HG03159 (cell line): ENCODE data around the gene PIF1.
"Not testable (repeated sequence)": the region's sequence is repeated elsewhere in the genome, so short reads cannot be mapped to it uniquely, and the experiment has no call there.

Experiments used
- ATAC-seq: cut with Tn5 transposase; IDR thresholded peaks from one replicate; pipeline ENCODE4 v1.9.1; 2021; ENCODE audit warnings: mild to moderate bottlenecking, moderate library complexity; ENCODE audit not compliant: unreplicated experiment

PIF1 gene

GRCh38 chr15:64847876-64848716 is 22.6 kb upstream of the PIF1 start:
- no peak for ATAC-seq

- no peak for ATAC-seq
Observed at GRCh38 chr15:64847448-64847847, 22.0 kb upstream of the PIF1 start.

- no peak for ATAC-seq
Observed at GRCh38 chr15:64847016-64847415, 21.6 kb upstream of the PIF1 start.

DNA sequence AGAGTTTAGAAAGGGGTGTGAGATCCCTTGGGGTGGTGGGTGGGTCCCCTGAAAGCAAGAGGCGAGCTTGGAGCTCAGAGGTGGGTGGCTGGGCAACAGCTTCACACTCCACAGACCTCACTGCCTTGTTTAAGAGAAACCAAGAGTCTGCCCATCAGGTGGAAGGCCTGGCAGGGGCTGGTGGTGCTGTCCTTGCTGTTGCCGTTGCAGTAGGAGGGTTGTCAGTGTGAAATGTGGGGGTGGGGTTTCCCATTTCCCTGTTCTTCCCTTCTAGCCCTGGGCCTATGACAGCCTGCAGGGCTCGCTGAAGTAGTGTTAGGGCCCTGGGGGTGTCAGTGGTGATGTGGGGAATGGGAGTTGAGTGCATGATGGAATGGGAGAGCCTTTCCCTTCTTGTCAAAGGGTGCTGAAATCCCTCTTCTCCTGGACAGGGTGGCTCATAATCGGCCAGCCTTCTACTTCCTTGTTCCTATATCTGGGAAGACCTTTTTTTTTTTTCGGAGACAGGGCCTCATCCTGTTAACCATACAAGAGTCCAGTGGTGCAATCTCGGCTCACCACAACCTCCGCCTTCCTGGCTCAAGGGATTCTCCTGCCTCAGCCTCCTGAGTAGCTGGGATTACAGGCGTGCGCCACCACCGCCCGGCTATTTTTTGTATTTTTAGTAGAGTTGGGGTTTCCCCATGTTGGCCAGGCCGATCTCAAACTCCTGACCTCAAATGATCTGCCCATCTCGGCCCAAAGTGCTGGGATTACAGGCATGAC is 20.6 kb upstream of the PIF1 start:
- no peak for ATAC-seq

- ATAC-seq, result no peak
Observed at GRCh38 chr15:64845183-64845611, 19.8 kb upstream of the PIF1 start.

GRCh38 chr15:64844576-64845145 is 19.2 kb upstream of the PIF1 start:
- ATAC-seq, result no peak

DNA sequence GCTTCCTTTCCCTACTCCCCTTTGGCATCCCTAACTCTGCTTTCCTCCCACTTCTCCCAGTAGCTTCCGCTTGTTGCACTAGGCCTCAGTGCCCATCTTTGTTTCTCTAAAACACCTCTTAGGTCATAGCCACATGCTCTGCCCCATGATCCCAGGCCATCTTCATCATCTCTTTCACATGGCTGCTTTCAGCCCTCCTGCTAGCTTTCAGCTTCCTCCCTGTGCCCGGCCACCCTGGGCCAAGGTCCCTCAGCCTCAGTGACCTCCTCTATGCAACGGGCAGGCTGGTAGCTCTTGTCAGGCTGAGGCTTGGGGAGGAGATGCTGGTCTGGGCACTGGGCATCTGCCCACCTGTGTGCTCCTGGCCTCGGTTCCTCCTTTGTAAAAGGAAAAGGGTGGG is 18.5 kb upstream of the PIF1 start:
- no peak for ATAC-seq

DNA sequence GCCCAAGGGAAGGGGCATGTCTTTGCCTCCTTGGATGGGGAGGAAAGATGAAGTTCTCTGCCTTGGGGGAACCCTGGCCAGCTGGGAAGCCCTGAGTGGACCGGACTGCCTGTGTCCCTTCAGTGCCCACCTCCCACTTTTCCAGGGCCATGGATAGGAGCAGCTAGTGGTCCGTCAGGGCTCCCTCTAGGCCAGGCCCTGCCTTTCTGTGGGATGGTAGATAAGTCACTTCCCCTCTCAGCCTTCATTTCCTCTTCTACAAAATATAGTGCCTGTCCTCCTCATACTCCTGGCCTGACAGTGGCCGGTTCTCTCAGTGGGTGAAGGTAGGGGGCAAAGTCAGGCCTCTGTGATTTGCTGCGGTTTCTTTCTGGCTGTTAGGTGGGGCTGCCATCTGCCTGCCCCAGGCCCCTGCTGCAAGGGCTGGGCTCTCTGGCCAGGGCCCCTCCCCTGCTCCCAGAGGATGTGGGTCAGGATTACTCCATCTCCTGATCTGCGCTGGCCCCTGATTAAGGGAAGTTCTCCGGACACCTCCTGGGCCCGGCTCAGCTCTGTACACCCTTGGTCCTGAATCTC is 17.6 kb upstream of the PIF1 start:
- no peak for ATAC-seq

GRCh38 chr15:64842096-64842939 is 16.9 kb upstream of the PIF1 start:
- ATAC-seq, result peak; percentile 3

- peak; percentile 48 for ATAC-seq
Observed at GRCh38 chr15:64841344-64842095, 16.1 kb upstream of the PIF1 start, which contains the start of gene PLEKHO2. Gene PLEKHO2, plus strand, starts transcription at chr15:64841915. Its CDS starts 102 bp downstream, at chr15:64842017.

DNA sequence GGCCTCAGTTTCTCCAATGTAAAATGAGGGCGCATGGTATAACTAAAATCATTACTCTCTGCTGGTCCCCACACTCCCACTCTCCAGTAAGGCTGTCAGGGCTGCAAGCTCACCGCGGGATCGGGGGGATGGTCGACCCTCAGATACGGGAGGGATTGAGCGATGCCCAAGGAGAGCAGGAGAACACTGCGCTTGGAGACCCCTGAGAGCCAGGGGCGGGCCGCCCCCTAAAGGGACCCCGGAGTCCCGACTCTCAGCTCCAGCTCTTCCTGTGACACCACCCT is 15.6 kb upstream of the PIF1 start:
- no peak for ATAC-seq

DNA sequence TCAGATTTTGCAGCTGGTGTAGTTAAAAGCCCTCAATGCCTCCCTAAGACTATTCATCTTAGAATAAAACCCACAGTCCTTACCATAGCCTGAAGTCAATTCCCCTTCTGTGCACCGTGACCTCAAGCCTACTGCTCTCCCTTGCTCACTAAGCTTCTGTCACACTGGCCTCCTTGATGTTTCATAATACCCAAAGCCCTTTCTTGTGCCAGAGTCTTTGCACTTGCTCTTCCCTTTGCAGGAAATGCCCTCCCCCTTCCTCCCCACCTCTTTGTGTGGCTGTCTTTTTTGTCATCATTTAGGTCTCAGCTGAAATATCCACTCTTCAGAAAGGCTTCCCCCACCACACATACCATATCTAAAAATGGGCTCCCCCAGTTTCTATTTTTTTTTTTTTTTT is 12.1 kb upstream of the PIF1 start:
- no peak for ATAC-seq

- peak; percentile 19 for ATAC-seq
Observed at GRCh38 chr15:64836023-64836536, 10.6 kb upstream of the PIF1 start.

- no peak for ATAC-seq
Observed at GRCh38 chr15:64833690-64834089, 8.2 kb upstream of the PIF1 start.

- ATAC-seq, result no peak
Observed at GRCh38 chr15:64828985-64829384, 3.5 kb upstream of the PIF1 start.

- peak; percentile 6 for ATAC-seq
Observed at GRCh38 chr15:64824929-64825430, 467 bp downstream of the PIF1 start.

- no peak for ATAC-seq
Observed at GRCh38 chr15:64816452-64816851, 9.0 kb downstream of the PIF1 start.

DNA sequence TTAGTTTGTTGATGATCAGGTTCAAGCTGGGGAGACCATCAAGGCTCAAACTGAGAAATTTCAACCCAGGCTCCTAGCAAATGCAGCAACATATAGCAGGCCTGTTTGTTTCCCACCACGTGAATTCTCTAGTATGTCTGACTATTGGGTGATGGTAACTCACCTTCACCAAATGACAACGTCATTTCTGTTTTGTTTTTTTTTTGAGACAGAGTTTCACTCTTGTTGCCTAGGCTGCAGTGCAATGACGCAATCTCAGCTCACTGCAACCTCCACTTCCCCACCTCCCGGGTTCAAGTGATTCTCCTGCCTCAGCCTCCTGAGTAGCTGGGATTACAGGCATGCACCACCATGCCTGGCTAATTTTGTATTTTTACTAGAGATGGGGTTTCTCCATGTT is 10.5 kb downstream of the PIF1 start:
- ATAC-seq, result not testable (repeated sequence)

DNA sequence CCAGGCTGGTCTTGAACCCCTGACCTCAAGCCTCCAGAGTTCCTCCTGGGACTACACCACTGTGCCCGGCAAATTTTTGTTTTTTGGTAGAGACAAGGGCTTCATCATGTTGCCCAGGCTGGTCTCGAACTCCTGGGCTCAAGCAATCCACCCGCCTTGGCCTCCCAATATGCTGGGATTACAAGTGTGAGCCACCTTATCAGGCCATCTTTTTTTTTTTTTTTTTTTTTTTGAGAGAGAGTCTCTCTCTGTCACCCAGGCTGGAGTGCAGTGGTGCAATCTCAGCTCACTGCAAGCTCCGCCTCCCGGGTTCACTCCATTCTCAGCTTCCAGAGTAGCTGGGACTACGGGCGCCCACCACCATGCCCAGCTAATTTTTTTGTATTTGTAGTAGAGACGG is 11.2 kb downstream of the PIF1 start:
- not testable (repeated sequence) for ATAC-seq
